OCI-LY7 (cell line): Measurements from ENCODE around the gene SYNPO2. TPM values are rescaled to one million over a fixed set of nuclear protein-coding genes. Genes with fewer than 3 reads are reported as not detected.

ENCODE experiments used
- BruUV-seq: library from RNA; stranded (reverse); fragments of 400-500 nt; replicated peaks from 2 replicates; lab custom pipeline; 2021; lab: Mats Ljungman, UMichigan
- CTCF ChIA-PET: fragments of 300-600 bp; sonication (Branson Sonifier 250); formaldehyde crosslinking; loops from one replicate; lab custom pipeline; 2022; ENCODE audit warnings: antibody characterized with exemption; ENCODE audit not compliant: unreplicated experiment; lab: Charles Lee
- POLR2A ChIA-PET: fragments of 300-600 bp; sonication (Branson Sonifier 250); formaldehyde crosslinking; loops from one replicate; lab custom pipeline; 2022; ENCODE audit warnings: antibody characterized with exemption; lab: Charles Lee
- DNase-seq: peaks from one replicate; pipeline ENCODE4 v3.0.0-alpha.2; 2015; ENCODE audit warnings: low spot score
- H2AFZ ChIP-seq: fragments of 200-600 bp; sonication (generic), shearing (Covaris generic); 2 replicates; pipeline ENCODE4 v1.6.1; 2014; ENCODE audit warnings: mild to moderate bottlenecking, antibody characterized with exemption, low read length, moderate library complexity
- H3K27ac ChIP-seq: fragments of 200-600 bp; sonication (generic); 2 replicates; pipeline ENCODE4 v1.5.1; 2014; ENCODE audit warnings: mixed run types, low read depth, mild to moderate bottlenecking, moderate library complexity, low read length, inconsistent platforms; ENCODE audit not compliant: poor library complexity, severe bottlenecking
- H3K36me3 ChIP-seq: fragments of 200-600 bp; sonication (generic); 2 replicates; pipeline ENCODE4 v1.6.1; 2014; ENCODE audit warnings: mild to moderate bottlenecking, antibody characterized with exemption, low read length, moderate library complexity, mixed read lengths; ENCODE audit not compliant: insufficient read depth
- H3K4me1 ChIP-seq: fragments of 200-600 bp; sonication (generic); 2 replicates; pipeline ENCODE4 v1.5.1; 2014; ENCODE audit warnings: mild to moderate bottlenecking, low read length; ENCODE audit not compliant: insufficient read depth, poor library complexity, severe bottlenecking
- H3K4me2 ChIP-seq: fragments of 200-600 bp; sonication (generic); 2 replicates; pipeline ENCODE4 v1.6.1; 2014; ENCODE audit warnings: mild to moderate bottlenecking, low read length
- H3K4me3 ChIP-seq: fragments of 200-600 bp; sonication (generic); 2 replicates; pipeline ENCODE4 v1.5.1; 2014; ENCODE audit warnings: mild to moderate bottlenecking, low read depth, low read length; ENCODE audit not compliant: poor library complexity, severe bottlenecking
- H3K79me2 ChIP-seq: fragments of 200-600 bp; sonication (generic); 2 replicates; pipeline ENCODE4 v1.6.1; 2016; ENCODE audit warnings: low read depth, mild to moderate bottlenecking, low read length, moderate library complexity, mixed read lengths; ENCODE audit not compliant: insufficient read depth
- H3K9me2 ChIP-seq: fragments of 200-600 bp; sonication (generic); 2 replicates; pipeline ENCODE4 v1.6.1; 2016; ENCODE audit warnings: mild to moderate bottlenecking, low read length, mixed read lengths; ENCODE audit not compliant: insufficient read depth
- H3K9me3 ChIP-seq: fragments of 200-600 bp; sonication (generic); 2 replicates; pipeline ENCODE4 v1.6.1; 2014; ENCODE audit warnings: mild to moderate bottlenecking, mixed run types, low read length, mixed read lengths
- H4K20me1 ChIP-seq: fragments of 200-600 bp; sonication (generic); 2 replicates; pipeline ENCODE4 v1.6.1; 2014; ENCODE audit warnings: mild to moderate bottlenecking, antibody characterized with exemption, low read length, moderate library complexity, mixed read lengths; ENCODE audit not compliant: insufficient read depth
- CTCF ChIP-seq: fragments of 200-600 bp; sonication (generic); conservative IDR thresholded peaks from 2 replicates; pipeline ENCODE4 v1.5.1; 2014; ENCODE audit warnings: mild to moderate bottlenecking, antibody characterized with exemption, low read length, moderate library complexity, mixed read lengths
- EZH2phosphoT487 ChIP-seq: fragments of 200-600 bp; sonication (generic); IDR thresholded peaks from 2 replicates; pipeline ENCODE4 v1.6.1; 2018; ENCODE audit warnings: low read depth, borderline replicate concordance, mild to moderate bottlenecking, mixed run types, antibody characterized with exemption, low read length, moderate library complexity, mixed read lengths
- intact Hi-C: fragments of 100-400 bp; cut with micrococcal nuclease; formaldehyde crosslinking; loops from one replicate; pipeline ENCODE4 v1.10.0; 2022; ENCODE audit not compliant: unreplicated experiment
- total RNA-seq, 2 experiments: library from RNA; depleted of rRNA in 1 of 2; stranded (reverse); fragments of >200 nt in 1 of 2; shearing (Covaris generic) in 1 of 2; gene quantifications; 2 replicates each; pipeline ENCODE4 v1.2.3, GENCODE V29; 2014 to 2022

Gene SYNPO2
- total RNA-seq, 2 experiments from 2014 or later, result 0.11 to 0.19 TPM

GRCh38 chr4:119087121-119087520 is 198.5 kb downstream of the SYNPO2 start:
- Histone ChIP-seq H4K20me1 (no peaks in the 10 kb centered on the region), H2AFZ (no peak overlapping the region), H3K9me2 (no peaks in the 10 kb centered on the region), H3K4me2 (no peak overlapping the region), H3K4me1 (peaks cover 16% of the 10 kb centered on the region), H3K9me3 (no peaks in the 10 kb centered on the region), H3K4me3 (no peak overlapping the region), H3K79me2 (no peaks in the 10 kb centered on the region), H3K36me3 (no peaks in the 10 kb centered on the region), H3K27ac (no peak overlapping the region)
- TF ChIP-seq CTCF (peak; percentile 60), EZH2phosphoT487 (no peak)
- CTCF ChIA-PET, result no interaction called here
- BruUV-seq, result no TSS peak
- POLR2A ChIA-PET, result interaction anchor here (0.6 to 0.8 kb wide), 3 partner anchors 34 to 1552 kb away, joined by 3 read pairs; no protein-coding TSS in a partner anchor
- intact Hi-C loops, result no loop called here
- no peak for DNase-seq

GRCh38 chr4:119087656-119088055 is 199.0 kb downstream of the SYNPO2 start:
- Histone ChIP-seq H3K27ac (no peak overlapping the region), H3K4me2 (no peak overlapping the region), H3K4me3 (no peak overlapping the region), H3K36me3 (no peaks in the 10 kb centered on the region), H3K9me3 (no peaks in the 10 kb centered on the region), H3K79me2 (no peaks in the 10 kb centered on the region), H3K4me1 (peaks cover 16% of the 10 kb centered on the region), H3K9me2 (no peaks in the 10 kb centered on the region), H4K20me1 (no peaks in the 10 kb centered on the region), H2AFZ (no peak overlapping the region)
- DNase-seq, result no peak
- no peak for TF ChIP-seq EZH2phosphoT487
- TF ChIP-seq CTCF, result no peak
- CTCF ChIA-PET, result no interaction called here
- POLR2A ChIA-PET, result interaction anchor here (0.6 to 0.8 kb wide), 2 partner anchors 105 to 127 kb away, joined by 3 read pairs; no protein-coding TSS in a partner anchor
- intact Hi-C loops, result no loop called here
- BruUV-seq, result no TSS peak

- Histone ChIP-seq H3K4me2 (no peak overlapping the region), H3K4me1 (no peaks in the 10 kb centered on the region), H2AFZ (no peak overlapping the region), H3K4me3 (no peak overlapping the region), H3K36me3 (no peaks in the 10 kb centered on the region), H3K9me2 (no peaks in the 10 kb centered on the region), H4K20me1 (no peaks in the 10 kb centered on the region), H3K27ac (no peak overlapping the region), H3K9me3 (no peaks in the 10 kb centered on the region), H3K79me2 (no peaks in the 10 kb centered on the region)
- ChIA-PET POLR2A (no interaction called here), CTCF (no interaction called here)
- TF ChIP-seq EZH2phosphoT487, result no peak
- no peak for TF ChIP-seq CTCF
- no TSS peak for BruUV-seq
- intact Hi-C loops, result no loop called here
- no peak for DNase-seq
These were observed 204.6 kb downstream of the SYNPO2 start for GRCh38 chr4:119093042-119093827.
